Panc1 (cell line): Measurements from ENCODE around the gene IL2. TPM values are rescaled to one million over a fixed set of nuclear protein-coding genes. Genes with fewer than 3 reads are reported as not detected.
A peak's percentile ranks its signal among the peaks of the same experiment; 100 is the strongest.

Experiments used
- ATAC-seq: fragments of 200-7000 bp; cut with Tn5 transposase; 2 replicates; pipeline ENCODE4 v1.9.1; 2020; ENCODE audit warnings: mild to moderate bottlenecking, moderate library complexity
- BruUV-seq: library from RNA; stranded (reverse); fragments of 400-500 nt; replicated peaks from 2 replicates; lab custom pipeline; 2021; lab: Mats Ljungman, UMichigan
- CTCF ChIA-PET: fragments of 300-600 bp; sonication (Branson Sonifier 250); formaldehyde crosslinking; loops from one replicate; lab custom pipeline; 2022; ENCODE audit warnings: antibody characterized with exemption; lab: Charles Lee
- POLR2A ChIA-PET: fragments of 300-600 bp; sonication (Branson Sonifier 250); formaldehyde crosslinking; loops from one replicate; lab custom pipeline; 2022; ENCODE audit warnings: antibody characterized with exemption; lab: Charles Lee
- DNase-seq: peaks from one replicate; pipeline ENCODE4 v3.0.0-alpha.2; 2010; ENCODE audit warnings: low read depth, low spot score
- H3K27ac ChIP-seq: 2 replicates; pipeline ENCODE4 v1.5.1; 2011; ENCODE audit warnings: mild to moderate bottlenecking, low read length, inconsistent platforms
- H3K27me3 ChIP-seq: fragments of 200-500 bp; sonication (Bioruptor generic); 2 replicates; pipeline ENCODE4 v1.6.0; 2014; ENCODE audit warnings: low read length, inconsistent platforms; ENCODE audit not compliant: control insufficient read depth, insufficient read depth
- H3K36me3 ChIP-seq: fragments of 200-500 bp; sonication (Bioruptor generic); 2 replicates; pipeline ENCODE4 v1.5.1; 2014; ENCODE audit warnings: inconsistent platforms, mild to moderate bottlenecking, low read length, moderate library complexity; ENCODE audit not compliant: control insufficient read depth, insufficient read depth
- H3K4me1 ChIP-seq: 2 replicates; pipeline ENCODE4 v1.5.1; 2011; ENCODE audit warnings: inconsistent platforms, mild to moderate bottlenecking, low read length, moderate library complexity; ENCODE audit not compliant: control insufficient read depth, insufficient read depth
- H3K4me3 ChIP-seq, 2 experiments: 2 replicates each; pipeline ENCODE4 v1.5.1; 2011 to 2012; ENCODE audit warnings: low read depth in 2 of 2, low read length in 2 of 2, mild to moderate bottlenecking in 2 of 2, inconsistent platforms in 1 of 2, moderate library complexity in 1 of 2
- H3K9me3 ChIP-seq: fragments of 200-500 bp; sonication (Bioruptor generic); 2 replicates; pipeline ENCODE4 v1.5.1; 2014; ENCODE audit warnings: low read depth, mild to moderate bottlenecking, inconsistent platforms, low read length, moderate library complexity; ENCODE audit not compliant: control insufficient read depth, insufficient read depth
- CTCF ChIP-seq: fragments of 450-650 bp; IDR thresholded peaks from 2 replicates; pipeline ENCODE4 v1.5.1; 2017; ENCODE audit warnings: mild to moderate bottlenecking
- POLR2AphosphoS5 ChIP-seq: IDR thresholded peaks from 2 replicates; pipeline ENCODE4 v1.6.1; 2012; ENCODE audit warnings: mild to moderate bottlenecking, low read depth, low read length, moderate library complexity
- REST ChIP-seq, 2 experiments: IDR thresholded peaks; 2 replicates each; pipeline ENCODE4 v1.6.1; 2011 to 2012; ENCODE audit warnings: low read depth in 2 of 2, control low read depth in 1 of 2, low read length in 1 of 2, mild to moderate bottlenecking in 1 of 2, moderate library complexity in 1 of 2; ENCODE audit not compliant: insufficient read depth in 1 of 2
- SIN3A ChIP-seq: IDR thresholded peaks from 2 replicates; pipeline ENCODE4 v1.6.1; 2012; ENCODE audit warnings: low read depth, mild to moderate bottlenecking, low read length, moderate library complexity, borderline replicate concordance; ENCODE audit not compliant: insufficient read depth
- TCF7L2 ChIP-seq: IDR thresholded peaks from 2 replicates; pipeline ENCODE4 v1.6.1; 2011; ENCODE audit warnings: mild to moderate bottlenecking, low read depth, low read length, inconsistent platforms
- in situ Hi-C: cut with HindIII; loops from 2 replicates; pipeline ENCODE4 v1.10.0; 2016; ENCODE audit warnings: low sequenced_read_pairs, low pct_unique_long_range_greater_than_20kb
- intact Hi-C: fragments of 100-400 bp; cut with micrococcal nuclease; formaldehyde crosslinking; loops from one replicate; pipeline ENCODE4 v1.10.0; 2022; ENCODE audit not compliant: unreplicated experiment
- total RNA-seq: library from RNA; stranded (reverse); gene quantifications from one replicate; pipeline ENCODE4 v1.2.1, GENCODE V29; 2021; ENCODE audit not compliant: unreplicated experiment

IL2 gene
- total RNA-seq, 1 experiment from 2014 or later, result 0.57 TPM

- intact Hi-C loops (no loop called here), in situ Hi-C loops (no loop called here)
- Histone ChIP-seq H3K36me3 (no peaks in the 10 kb centered on the region), H3K9me3 (no peaks in the 10 kb centered on the region), H3K4me3 (peak overlapping the region; percentile 30 to 41), H3K27ac (0 out of 2 replicates have a peak overlapping the region, but pooled peaks have one; percentile 51), H3K27me3 (no peaks in the 10 kb centered on the region), H3K4me1 (no peaks in the 10 kb centered on the region)
- ChIA-PET POLR2A (no interaction called here), CTCF (no interaction called here)
- DNase-seq (peak; percentile 2), ATAC-seq (peak; percentile 62)
- BruUV-seq, result no TSS peak
- TF ChIP-seq REST (IDR thresholded peaks at IDR 0.05; ENCODE audit: insufficient read depth in 1 of 2, low read depth in 2 of 2, low read length in 1 of 2), result no peak
- TF ChIP-seq POLR2AphosphoS5, result no peak
- TF ChIP-seq TCF7L2, result no peak
- TF ChIP-seq CTCF, result no peak
- no peak for TF ChIP-seq SIN3A
Measured at GRCh38 chr4:122458625-122459024, 2.1 kb upstream of the IL2 start.

- Histone ChIP-seq H3K36me3 (no peaks in the 10 kb centered on the region), H3K9me3 (no peaks in the 10 kb centered on the region), H3K27ac (no peak overlapping the region), H3K4me1 (no peaks in the 10 kb centered on the region), H3K4me3 (no peak overlapping the region), H3K27me3 (no peaks in the 10 kb centered on the region)
- BruUV-seq, result no TSS peak
- DNase-seq, result no peak
- in situ Hi-C loops, result no loop called here
- TF ChIP-seq CTCF (no peak), SIN3A (no peak), POLR2AphosphoS5 (no peak), REST (IDR thresholded peaks at IDR 0.05; ENCODE audit: insufficient read depth in 1 of 2, low read depth in 2 of 2, low read length in 1 of 2) (no peak), TCF7L2 (no peak)
- ChIA-PET POLR2A (interaction anchor here (0.6 kb wide), 1 partner anchor 57 kb away, joined by 7 read pairs; no protein-coding TSS in a partner anchor), CTCF (no interaction called here)
- no peak for ATAC-seq
- intact Hi-C loops, result no loop called here
Measured at GRCh38 chr4:122453384-122453995, 3.0 kb downstream of the IL2 start.
